HS-5 (cell line): ENCODE results near the gene BORCS6.
A peak's percentile ranks its signal among the peaks of the same experiment; 100 is the strongest.
"Not testable (repeated sequence)": the region's sequence is repeated elsewhere in the genome, so short reads cannot be mapped to it uniquely, and the experiment has no call there.

ENCODE experiments used
- DNase-seq: peaks from one replicate; pipeline ENCODE4 v3.0.0-alpha.2; 2012; ENCODE audit warnings: low read depth

Gene BORCS6

GRCh38 chr17:8173056-8173870 is 16.7 kb downstream of the BORCS6 start:
- DNase-seq, result peak; percentile 97

GRCh38 chr17:8170186-8170585 is 19.8 kb downstream of the BORCS6 start:
- not testable (repeated sequence) for DNase-seq

GRCh38 chr17:8167526-8167925 is 22.5 kb downstream of the BORCS6 start:
- DNase-seq, result no peak

- no peak for DNase-seq
Observed at GRCh38 chr17:8166731-8167130, 23.2 kb downstream of the BORCS6 start.

GRCh38 chr17:8164815-8165131 is 25.2 kb downstream of the BORCS6 start:
- no peak for DNase-seq

- DNase-seq, result no peak
Observed at GRCh38 chr17:8163978-8164814, 25.8 kb downstream of the BORCS6 start.

GRCh38 chr17:8162997-8163977 is 26.7 kb downstream of the BORCS6 start:
- DNase-seq, result no peak

- DNase-seq, result no peak
Observed at GRCh38 chr17:8162233-8162996, 27.6 kb downstream of the BORCS6 start, which contains the start of gene VAMP2. TSS of gene VAMP2 (minus strand) at chr17:8162948. CDS start at chr17:8162879, 69 bp downstream.

- no peak for DNase-seq
Observed at GRCh38 chr17:8161289-8162232, 28.4 kb downstream of the BORCS6 start.

- no peak for DNase-seq
Observed at GRCh38 chr17:8160741-8161221, 29.2 kb downstream of the BORCS6 start.

- DNase-seq, result no peak
Observed at GRCh38 chr17:8160224-8160577, 29.8 kb downstream of the BORCS6 start.

GRCh38 chr17:8159459-8160223 is 30.3 kb downstream of the BORCS6 start:
- no peak for DNase-seq

- no peak for DNase-seq
Observed at GRCh38 chr17:8159032-8159400, 31.0 kb downstream of the BORCS6 start.

- no peak for DNase-seq
Observed at GRCh38 chr17:8158267-8159031, 31.5 kb downstream of the BORCS6 start.

- DNase-seq, result peak; percentile 100
Observed at GRCh38 chr17:8156246-8156992, 33.6 kb downstream of the BORCS6 start.

GRCh38 chr17:8155996-8156245 is 34.1 kb downstream of the BORCS6 start:
- DNase-seq, result no peak

GRCh38 chr17:8155231-8155995 is 34.6 kb downstream of the BORCS6 start:
- DNase-seq, result no peak
